Neural cell (in vitro differentiated cells): Measurements from ENCODE around the gene EXTL1. TPM values are rescaled to one million over a fixed set of nuclear protein-coding genes. Genes with fewer than 3 reads are reported as not detected.

Experiments
- H2AFZ ChIP-seq: fragments of 200-600, 300-800 bp; sonication (generic), shearing (Covaris generic); 2 replicates; pipeline ENCODE4 v1.6.0; 2014; ENCODE audit warnings: low read depth, mild to moderate bottlenecking, antibody characterized with exemption, low read length, moderate library complexity
- H3F3A ChIP-seq: fragments of 200-600 bp; shearing (Covaris generic); 2 replicates; pipeline ENCODE4 v1.6.1; 2016; ENCODE audit warnings: mild to moderate bottlenecking, moderate library complexity, mixed read lengths, antibody characterized with exemption, low read length; ENCODE audit not compliant: insufficient read depth, poor library complexity, severe bottlenecking
- H3K27ac ChIP-seq: fragments of 200-600, 300-800 bp; sonication (generic), shearing (Covaris generic); 2 replicates; pipeline ENCODE4 v1.5.1; 2014; ENCODE audit warnings: mild to moderate bottlenecking, low read length, moderate library complexity
- H3K27me3 ChIP-seq: fragments of 300-800, 200-600 bp; sonication (generic), shearing (Covaris generic); 2 replicates; pipeline ENCODE4 v1.6.0; 2014; ENCODE audit warnings: mild to moderate bottlenecking, low read depth, low read length, moderate library complexity; ENCODE audit not compliant: insufficient read depth
- H3K36me3 ChIP-seq: fragments of 300-800, 200-600 bp; sonication (generic), shearing (Covaris generic); 2 replicates; pipeline ENCODE4 v1.5.1; 2014; ENCODE audit warnings: mild to moderate bottlenecking, antibody characterized with exemption, low read length, moderate library complexity; ENCODE audit not compliant: insufficient read depth
- H3K4me2 ChIP-seq: fragments of 300-800, 200-600 bp; sonication (generic), shearing (Covaris generic); 2 replicates; pipeline ENCODE4 v1.6.0; 2014; ENCODE audit warnings: mild to moderate bottlenecking, low read length
- H3K4me3 ChIP-seq: fragments of 300-800, 200-600 bp; sonication (generic), shearing (Covaris generic); 2 replicates; pipeline ENCODE4 v1.5.1; 2014; ENCODE audit warnings: mild to moderate bottlenecking, low read length, moderate library complexity
- H3K79me2 ChIP-seq: fragments of 200-600 bp; shearing (Covaris generic); replicated peaks from 2 replicates; pipeline ENCODE4 v1.6.0; 2014; ENCODE audit warnings: mild to moderate bottlenecking, low read length, moderate library complexity; ENCODE audit not compliant: insufficient read depth
- H3K9ac ChIP-seq: fragments of 300-800, 200-600 bp; sonication (generic), shearing (Covaris generic); 2 replicates; pipeline ENCODE4 v1.6.1; 2016; ENCODE audit warnings: mild to moderate bottlenecking, low read length, mixed read lengths
- H3K9me2 ChIP-seq: fragments of 200-600 bp; shearing (Covaris generic); 2 replicates; pipeline ENCODE4 v1.6.1; 2016; ENCODE audit warnings: mild to moderate bottlenecking, low read length, mixed read lengths; ENCODE audit not compliant: insufficient read depth
- H3K9me3 ChIP-seq: fragments of 200-600, 300-800 bp; sonication (generic), shearing (Covaris generic); 2 replicates; pipeline ENCODE4 v1.6.1; 2016; ENCODE audit warnings: mild to moderate bottlenecking, mixed run types, low read length, moderate library complexity, mixed read lengths
- H4K20me1 ChIP-seq: fragments of 200-600 bp; shearing (Covaris generic); 2 replicates; pipeline ENCODE4 v1.6.1; 2016; ENCODE audit warnings: mild to moderate bottlenecking, mixed run types; ENCODE audit not compliant: insufficient read depth
- CTCF ChIP-seq: fragments of 450-650 bp; IDR thresholded peaks from 2 replicates; pipeline ENCODE4 v1.5.1; 2014; ENCODE audit warnings: antibody characterized with exemption, mild to moderate bottlenecking, moderate library complexity; ENCODE audit not compliant: poor library complexity, severe bottlenecking
- EP300 ChIP-seq: fragments of 450-650 bp; conservative IDR thresholded peaks from 2 replicates; pipeline ENCODE4 v1.6.1; 2014; ENCODE audit warnings: antibody characterized with exemption, mild to moderate bottlenecking, moderate library complexity; ENCODE audit not compliant: poor library complexity, severe bottlenecking
- EZH2 ChIP-seq: fragments of 200-600, 300-800 bp; shearing (Covaris generic), sonication (generic); IDR thresholded peaks from 2 replicates; pipeline ENCODE4 v1.6.1; 2014; ENCODE audit warnings: antibody characterized with exemption, low read length, borderline replicate concordance, mild to moderate bottlenecking; ENCODE audit not compliant: insufficient read depth, poor library complexity, severe bottlenecking
- MXI1 ChIP-seq: fragments of 450-650 bp; conservative IDR thresholded peaks from 2 replicates; pipeline ENCODE4 v1.6.1; 2014; ENCODE audit warnings: antibody characterized with exemption, mild to moderate bottlenecking; ENCODE audit not compliant: poor library complexity, severe bottlenecking
- POLR2AphosphoS5 ChIP-seq: IDR thresholded peaks from 2 replicates; pipeline ENCODE4 v1.6.1; 2012
- RAD21 ChIP-seq: fragments of 450-650 bp; conservative IDR thresholded peaks from 2 replicates; pipeline ENCODE4 v1.6.1; 2014; ENCODE audit warnings: antibody characterized with exemption, mild to moderate bottlenecking, moderate library complexity
- SMC3 ChIP-seq: fragments of 450-650 bp; conservative IDR thresholded peaks from 2 replicates; pipeline ENCODE4 v1.6.1; 2014; ENCODE audit warnings: antibody characterized with exemption, mild to moderate bottlenecking, moderate library complexity; ENCODE audit not compliant: poor library complexity
- TAF1 ChIP-seq: IDR thresholded peaks from 2 replicates; pipeline ENCODE4 v1.6.1; 2012; ENCODE audit warnings: low read depth
- polyA plus RNA-seq: library from polyadenylated mRNA; depleted of rRNA; stranded (reverse); fragments of >200 nt; gene quantifications from 2 replicates; pipeline ENCODE4 v1.2.3, GENCODE V29; 2014
- TF ChIP-seq, protein P1 (sequence below): IDR thresholded peaks from 2 replicates; pipeline ENCODE4 v1.6.1; 2012; ENCODE audit warnings: borderline replicate concordance

Gene EXTL1
- polyA plus RNA-seq, 1 donor from 2014 or later: 2.7 TPM

GRCh38 chr1:26045722-26046245 is 24.2 kb downstream of the EXTL1 start, which contains the start of gene SLC30A2:
Gene SLC30A2, minus strand, starts transcription at chr1:26046118. Its CDS starts 222 bp downstream, at chr1:26045896.
- Histone ChIP-seq H3K9ac (no peak within 1 kb of the TSS), H3K4me2 (no peak within 1 kb of the TSS), H3K36me3 (no peaks in the 10 kb centered on the region), H2AFZ (no peak within 1 kb of the TSS), H3K9me3 (no peaks in the 10 kb centered on the region), H3K27me3 (peaks cover 62% of the 10 kb centered on the region), H3K4me3 (peak within 1 kb of the TSS; percentile 51), H3K9me2 (no peaks in the 10 kb centered on the region), H3K27ac (no peak within 1 kb of the TSS), H3K79me2 (no peaks in the 10 kb centered on the region), H4K20me1 (no peaks in the 10 kb centered on the region), H3F3A (no peaks in the 10 kb centered on the region)
- no peak for TF ChIP-seq TAF1
- TF ChIP-seq SMC3: no peak
- peak; percentile 13 for TF ChIP-seq POLR2AphosphoS5
- TF ChIP-seq MXI1: no peak
- TF ChIP-seq, protein P1, sequence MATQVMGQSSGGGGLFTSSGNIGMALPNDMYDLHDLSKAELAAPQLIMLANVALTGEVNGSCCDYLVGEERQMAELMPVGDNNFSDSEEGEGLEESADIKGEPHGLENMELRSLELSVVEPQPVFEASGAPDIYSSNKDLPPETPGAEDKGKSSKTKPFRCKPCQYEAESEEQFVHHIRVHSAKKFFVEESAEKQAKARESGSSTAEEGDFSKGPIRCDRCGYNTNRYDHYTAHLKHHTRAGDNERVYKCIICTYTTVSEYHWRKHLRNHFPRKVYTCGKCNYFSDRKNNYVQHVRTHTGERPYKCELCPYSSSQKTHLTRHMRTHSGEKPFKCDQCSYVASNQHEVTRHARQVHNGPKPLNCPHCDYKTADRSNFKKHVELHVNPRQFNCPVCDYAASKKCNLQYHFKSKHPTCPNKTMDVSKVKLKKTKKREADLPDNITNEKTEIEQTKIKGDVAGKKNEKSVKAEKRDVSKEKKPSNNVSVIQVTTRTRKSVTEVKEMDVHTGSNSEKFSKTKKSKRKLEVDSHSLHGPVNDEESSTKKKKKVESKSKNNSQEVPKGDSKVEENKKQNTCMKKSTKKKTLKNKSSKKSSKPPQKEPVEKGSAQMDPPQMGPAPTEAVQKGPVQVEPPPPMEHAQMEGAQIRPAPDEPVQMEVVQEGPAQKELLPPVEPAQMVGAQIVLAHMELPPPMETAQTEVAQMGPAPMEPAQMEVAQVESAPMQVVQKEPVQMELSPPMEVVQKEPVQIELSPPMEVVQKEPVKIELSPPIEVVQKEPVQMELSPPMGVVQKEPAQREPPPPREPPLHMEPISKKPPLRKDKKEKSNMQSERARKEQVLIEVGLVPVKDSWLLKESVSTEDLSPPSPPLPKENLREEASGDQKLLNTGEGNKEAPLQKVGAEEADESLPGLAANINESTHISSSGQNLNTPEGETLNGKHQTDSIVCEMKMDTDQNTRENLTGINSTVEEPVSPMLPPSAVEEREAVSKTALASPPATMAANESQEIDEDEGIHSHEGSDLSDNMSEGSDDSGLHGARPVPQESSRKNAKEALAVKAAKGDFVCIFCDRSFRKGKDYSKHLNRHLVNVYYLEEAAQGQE: no peak
- no peak for TF ChIP-seq RAD21
- TF ChIP-seq CTCF: peak; percentile 20
- no peak for TF ChIP-seq EP300
- peak; percentile 84 for TF ChIP-seq EZH2

GRCh38 chr1:26046246-26047095 is 24.9 kb downstream of the EXTL1 start:
- no peak overlapping the region for H2AFZ ChIP-seq
- no peaks in the 10 kb centered on the region for H3K9me2 ChIP-seq
- H3K9ac ChIP-seq: no peak overlapping the region
- H3K27me3 ChIP-seq: peaks cover 62% of the 10 kb centered on the region
- no peaks in the 10 kb centered on the region for H3F3A ChIP-seq
- no peak for TF ChIP-seq EZH2
- TF ChIP-seq SMC3: no peak
- TF ChIP-seq, protein P1: no peak
- no peak for TF ChIP-seq RAD21
- no peak for TF ChIP-seq EP300
- TF ChIP-seq MXI1: no peak
- no peak for TF ChIP-seq TAF1
- TF ChIP-seq CTCF: no peak
- TF ChIP-seq POLR2AphosphoS5: no peak
- no peak overlapping the region for H3K27ac ChIP-seq
- H3K4me3 ChIP-seq: peak overlapping the region; percentile 51
- H4K20me1 ChIP-seq: no peaks in the 10 kb centered on the region
- H3K4me2 ChIP-seq: no peak overlapping the region
- no peaks in the 10 kb centered on the region for H3K79me2 ChIP-seq
- H3K36me3 ChIP-seq: no peaks in the 10 kb centered on the region
- H3K9me3 ChIP-seq: no peaks in the 10 kb centered on the region
